Inferior parietal cortex (tissue), 1 donor: ENCODE results near the gene PGA4.
A peak's percentile ranks its signal among the peaks of the same experiment; 100 is the strongest.
"Not testable (repeated sequence)": the region's sequence is repeated elsewhere in the genome, so short reads cannot be mapped to it uniquely, and the experiment has no call there.

Experiments
- DNase-seq: peaks from one replicate; pipeline ENCODE4 v3.0.0-alpha.2; 2016; ENCODE audit errors: extremely low spot score

The PGA4 gene

DNA sequence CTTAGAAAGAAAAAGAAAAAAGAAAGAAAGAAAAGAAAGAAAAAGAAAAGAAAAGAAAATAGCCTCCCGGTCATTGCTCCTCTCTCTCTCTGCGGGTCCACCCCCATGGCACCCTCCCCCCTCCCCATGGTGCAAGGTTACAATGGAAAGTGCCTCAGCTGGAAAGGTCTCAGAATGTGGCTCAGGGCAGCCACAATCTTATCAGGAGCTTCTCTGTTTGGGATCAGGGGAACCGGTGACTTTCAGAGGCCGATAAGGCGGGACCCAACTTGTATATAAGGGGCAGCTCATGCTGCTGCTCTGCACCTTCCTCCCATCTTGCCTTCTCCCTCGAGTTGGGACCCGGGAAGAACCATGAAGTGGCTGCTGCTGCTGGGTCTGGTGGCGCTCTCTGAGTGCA, at the start of gene PGA4:
TSS of gene PGA4 (plus strand) at position 301 of the 400 bp plus-strand sequence. CDS start at position 355, 54 bp downstream.
- DNase-seq, result not testable (repeated sequence)

DNA sequence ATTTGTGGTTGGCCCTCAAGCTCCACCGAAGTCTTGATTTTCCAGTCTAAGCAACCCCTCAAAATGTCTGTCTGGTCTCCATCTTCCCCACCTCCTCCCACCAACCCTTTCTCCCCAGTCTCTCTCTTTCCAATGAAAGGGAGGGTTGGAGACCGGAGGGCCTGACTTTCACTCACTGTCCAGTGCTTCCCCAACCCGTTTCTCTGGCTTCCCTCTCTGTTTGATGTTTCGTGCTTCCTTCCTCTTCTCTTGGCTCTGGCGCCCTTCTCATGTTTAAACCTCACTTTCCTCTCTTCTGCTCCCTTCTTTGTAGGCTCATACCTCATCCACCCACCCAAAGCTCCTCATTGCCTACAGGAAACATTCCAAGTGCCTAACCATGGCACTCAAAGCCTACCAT, 49.8 kb upstream of the PGA4 start:
- no peak for DNase-seq

DNA sequence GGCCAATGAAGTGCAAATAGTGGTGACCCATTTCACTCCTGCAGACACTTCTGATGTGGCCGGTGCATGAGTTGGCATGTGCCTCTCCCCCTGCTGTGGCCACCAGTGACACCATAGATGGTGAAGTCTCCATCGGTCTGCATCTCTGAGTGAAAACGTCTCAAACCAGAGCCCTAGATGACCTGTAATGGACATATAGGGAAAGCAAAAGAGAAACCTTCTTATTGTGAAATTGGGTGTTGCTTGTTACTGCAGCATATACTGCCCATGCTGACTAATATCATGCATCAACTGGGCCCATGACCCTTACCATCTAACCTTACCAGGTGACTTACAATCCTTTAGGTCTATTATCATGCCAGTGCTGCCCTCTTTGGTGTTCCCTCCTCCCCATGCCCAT, 49.3 kb upstream of the PGA4 start:
- no peak for DNase-seq

DNA sequence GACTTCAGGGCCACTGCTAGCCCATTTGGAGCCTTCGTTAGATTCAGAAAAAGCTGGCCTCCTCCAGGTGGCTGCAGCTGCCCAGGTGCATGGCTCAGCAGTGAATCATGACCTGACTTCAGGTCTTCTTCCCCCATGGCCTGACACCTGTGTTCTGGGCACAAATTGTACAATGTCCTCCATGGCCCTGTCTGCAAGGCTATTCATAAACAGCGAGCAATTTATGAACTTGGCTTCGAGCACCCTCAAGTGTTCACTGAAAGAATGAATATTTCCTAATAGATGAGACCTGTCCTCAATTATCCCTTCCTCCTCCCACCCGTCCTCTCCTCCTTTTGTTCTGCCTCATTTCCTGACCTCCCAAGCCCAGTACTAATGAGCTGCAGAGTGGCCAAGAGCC, 48.7 kb upstream of the PGA4 start:
- DNase-seq, result no peak

DNA sequence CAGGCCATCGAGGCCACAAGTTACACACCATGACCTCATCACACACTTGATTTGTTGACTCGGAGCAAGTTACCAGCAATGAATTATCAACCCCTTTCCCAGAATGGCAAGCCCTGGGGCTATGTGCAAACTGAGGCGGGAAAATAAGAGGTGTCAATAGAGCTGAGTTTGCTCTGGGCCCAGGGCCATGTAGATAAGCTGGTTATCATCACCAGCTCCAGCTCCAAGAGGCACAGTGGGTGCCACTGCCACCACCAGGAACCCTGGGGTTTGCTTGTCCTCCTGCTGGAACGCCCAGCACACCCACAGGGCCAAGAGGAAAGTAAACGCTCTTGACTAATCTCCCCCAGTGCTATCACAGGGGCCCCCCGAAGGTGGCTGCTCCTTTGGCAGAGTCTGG, 47.9 kb upstream of the PGA4 start:
- no peak for DNase-seq

DNA sequence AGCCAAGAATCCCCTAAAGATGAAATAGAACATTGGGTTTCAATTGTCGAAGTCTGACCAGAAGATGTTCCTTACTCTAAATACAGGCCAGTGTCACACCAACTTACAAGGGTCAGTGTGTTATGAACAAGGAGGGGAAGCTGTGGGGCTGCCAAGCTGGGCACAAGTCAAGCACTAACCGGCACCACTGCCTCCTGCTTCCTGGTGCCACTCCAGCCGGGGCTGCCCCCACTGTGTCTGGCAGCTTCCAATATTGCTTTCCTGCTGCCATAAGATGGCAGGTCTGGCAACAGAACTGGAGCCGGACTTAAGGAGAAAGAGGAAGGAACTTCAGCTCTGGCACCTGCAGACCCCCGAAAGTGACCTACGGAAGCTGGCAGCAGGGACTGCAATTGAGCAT, 47.2 kb upstream of the PGA4 start:
- no peak for DNase-seq

DNA sequence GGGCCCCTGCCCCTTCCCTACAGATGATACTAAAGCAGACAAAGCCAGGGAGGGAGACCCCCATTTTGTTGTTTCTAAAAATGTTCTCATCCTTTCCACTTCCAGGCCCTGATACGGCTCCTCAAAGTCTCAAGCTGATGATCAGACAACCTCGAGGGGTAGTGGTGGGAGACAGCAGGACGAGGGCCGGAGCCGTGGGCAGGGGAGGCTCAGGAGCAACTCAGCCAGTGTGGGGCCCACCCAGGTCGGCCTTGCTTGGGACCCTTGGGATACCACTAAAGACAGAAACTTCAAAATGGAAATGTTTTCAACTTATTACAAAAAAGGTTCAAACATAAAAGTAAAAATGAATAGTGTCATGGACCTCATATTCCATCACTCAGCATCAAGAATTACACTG, 45.7 kb upstream of the PGA4 start:
- DNase-seq, result no peak

DNA sequence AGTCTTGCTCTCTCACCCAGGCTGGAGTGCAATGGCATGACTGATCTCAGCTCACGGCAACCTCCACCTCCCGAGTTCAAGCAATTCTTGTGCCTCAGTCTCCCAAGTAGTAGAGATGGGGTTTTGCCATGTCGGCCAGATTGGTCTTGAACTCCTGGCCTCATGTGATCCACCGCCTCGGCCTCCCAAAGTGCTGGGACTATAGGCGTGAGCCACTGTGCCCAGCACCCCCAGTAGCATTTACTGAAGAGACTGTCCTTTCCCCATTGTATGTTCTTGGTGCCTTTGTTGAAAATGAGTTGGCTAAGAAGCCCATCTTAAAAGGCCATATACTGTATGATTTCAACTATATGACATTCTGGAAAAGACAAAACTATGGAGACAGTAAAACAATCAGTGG, 41.9 kb upstream of the PGA4 start:
- DNase-seq, result not testable (repeated sequence)

DNA sequence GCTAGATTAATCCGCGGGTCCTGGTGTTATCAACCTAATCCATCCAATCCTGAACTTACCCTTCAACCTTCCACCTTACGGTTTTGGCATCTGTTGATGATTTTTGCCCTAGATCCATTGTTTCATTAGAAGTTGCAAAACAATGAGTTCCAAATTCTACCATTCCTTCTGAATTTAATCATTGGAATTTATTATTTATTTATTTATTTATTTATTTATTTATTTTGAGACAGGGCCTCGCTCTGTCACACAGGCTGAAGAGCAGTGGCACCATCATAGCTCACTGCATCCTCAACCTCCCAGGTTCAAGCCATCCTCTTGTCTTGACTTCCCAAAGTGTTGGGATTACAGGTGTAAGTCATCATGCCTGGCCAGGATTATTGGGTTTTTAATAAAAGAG, 40.7 kb upstream of the PGA4 start:
- DNase-seq, result no peak

DNA sequence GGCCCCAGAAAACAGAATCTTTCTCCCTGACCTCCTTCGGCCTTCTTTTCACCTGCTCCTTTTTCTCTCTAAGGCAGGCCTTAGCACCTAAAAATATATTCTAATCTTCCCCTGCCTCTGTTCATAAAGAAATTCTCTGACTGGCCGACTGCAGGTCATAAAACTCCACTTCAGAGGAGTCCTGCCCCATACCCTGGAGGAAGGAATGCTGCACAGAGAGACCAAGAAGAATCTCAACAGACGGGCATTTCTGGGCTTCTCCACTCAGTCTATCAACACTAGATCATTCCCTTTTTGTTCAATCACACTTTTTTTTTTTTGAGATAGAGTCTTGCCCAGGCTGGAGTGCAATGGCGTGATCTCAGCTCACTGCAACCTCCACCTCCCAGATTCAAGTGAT, 38.5 kb upstream of the PGA4 start:
- no peak for DNase-seq

DNA sequence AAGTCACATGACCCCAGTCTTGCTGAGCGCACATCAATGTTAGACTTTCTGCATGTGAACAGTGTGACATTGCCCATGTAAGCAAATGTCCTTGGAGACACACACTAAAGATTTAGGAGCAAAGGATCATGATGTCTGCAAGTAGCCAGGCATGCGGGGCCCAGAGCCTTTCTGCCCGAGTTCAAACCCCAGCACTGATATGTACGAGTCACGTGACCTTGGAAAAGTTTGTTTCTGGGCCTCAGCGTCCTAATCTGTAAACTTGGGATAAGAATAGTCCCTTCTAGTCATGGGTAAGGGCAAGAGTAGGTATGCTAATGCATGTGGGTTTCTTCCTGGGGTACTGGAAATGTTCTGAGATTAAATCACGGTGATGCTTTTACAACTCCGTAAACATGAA, 35.6 kb upstream of the PGA4 start:
- DNase-seq, result no peak

DNA sequence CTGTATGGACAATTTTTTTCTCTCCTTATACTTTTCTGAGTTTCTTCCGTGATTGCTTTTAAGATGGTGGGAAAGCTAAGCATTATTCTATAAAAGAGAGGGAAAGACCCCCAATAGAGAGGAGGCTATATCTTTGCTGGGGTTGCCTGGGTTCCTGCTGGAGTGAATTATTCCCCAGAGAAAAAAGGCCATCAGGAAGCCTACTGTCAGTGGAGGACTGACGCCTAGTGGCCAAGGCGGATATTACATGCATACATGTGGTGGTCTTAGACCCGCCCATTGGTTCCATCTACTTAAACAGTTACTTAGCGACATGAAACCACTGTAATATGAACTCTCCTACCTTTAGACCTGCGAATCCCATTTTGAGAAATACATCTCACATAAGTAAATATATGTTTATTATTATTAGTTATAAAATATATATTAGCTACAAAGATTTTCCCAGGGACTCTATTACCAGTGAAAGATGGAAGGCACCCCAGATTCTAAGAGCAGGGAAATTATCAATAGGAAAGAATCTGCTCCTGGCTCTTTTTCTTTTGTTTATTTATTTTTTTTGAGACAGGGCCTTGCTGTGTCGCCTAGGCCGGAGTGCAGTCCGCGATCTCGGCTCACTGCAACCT, 34.5 kb upstream of the PGA4 start:
- peak; percentile 84 for DNase-seq

DNA sequence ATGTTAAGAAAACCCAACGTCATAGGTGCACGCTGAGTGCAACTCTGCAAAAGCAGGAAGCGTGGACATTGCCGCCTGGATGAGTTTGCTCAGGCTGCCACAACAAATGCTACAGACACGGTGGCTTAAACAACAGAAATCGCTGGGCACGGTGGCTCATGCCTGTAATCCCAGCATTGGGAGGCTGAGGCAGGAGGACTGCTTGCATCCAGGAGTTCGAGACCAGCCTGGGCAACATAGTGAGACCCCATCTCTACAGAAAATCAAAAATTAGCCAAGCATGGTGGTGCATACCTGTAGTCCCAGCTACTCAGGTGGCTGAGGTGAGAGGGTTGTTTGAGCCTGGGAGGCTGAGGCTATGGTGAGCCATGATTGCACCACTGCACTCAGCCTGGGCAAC, 32.2 kb upstream of the PGA4 start:
- no peak for DNase-seq

DNA sequence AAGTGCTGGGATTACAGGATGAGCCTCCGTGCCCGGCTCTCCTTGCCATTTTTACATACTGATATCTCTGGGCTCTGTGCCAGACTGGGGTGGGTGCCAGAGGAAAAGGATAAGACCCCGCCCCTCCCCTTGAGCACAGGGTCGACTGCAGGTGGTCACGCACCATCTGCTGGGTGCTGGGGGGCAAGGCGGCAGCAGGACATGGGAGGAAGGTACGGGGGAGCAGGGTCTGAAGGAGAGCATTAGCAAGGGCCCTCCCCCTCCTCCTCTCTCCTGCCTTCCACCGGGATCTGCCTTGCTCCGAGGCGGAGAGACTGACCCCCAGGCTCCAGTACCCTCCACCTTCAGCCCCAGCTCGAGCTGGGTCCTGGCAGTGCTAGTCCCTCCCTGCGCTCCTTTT, 28.6 kb upstream of the PGA4 start:
- no peak for DNase-seq

DNA sequence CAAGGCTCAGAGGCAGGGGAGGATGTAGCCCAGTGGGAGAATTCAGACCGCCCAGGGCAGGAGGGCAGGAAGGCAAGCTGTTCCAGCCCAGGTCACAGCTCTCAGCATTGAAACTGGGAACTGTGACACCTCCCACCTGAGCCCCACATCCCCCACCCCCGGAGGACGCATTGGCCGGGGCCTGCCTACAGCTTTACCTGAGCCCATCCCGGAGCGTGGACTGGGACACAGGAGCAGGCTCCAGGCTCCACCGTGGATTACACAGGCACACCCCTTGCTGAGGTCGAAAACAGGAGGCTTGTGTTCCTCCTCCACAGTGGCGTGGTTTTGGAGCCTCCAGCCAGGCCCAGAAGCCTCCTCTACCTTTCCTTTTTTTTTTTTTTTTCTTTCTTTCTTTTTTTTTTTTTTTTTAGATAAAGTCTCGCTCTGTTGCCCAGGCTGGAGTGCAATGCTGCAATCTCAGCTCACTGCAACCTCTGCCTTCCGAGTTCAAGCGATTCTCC, 27.9 kb upstream of the PGA4 start:
- no peak for DNase-seq

DNA sequence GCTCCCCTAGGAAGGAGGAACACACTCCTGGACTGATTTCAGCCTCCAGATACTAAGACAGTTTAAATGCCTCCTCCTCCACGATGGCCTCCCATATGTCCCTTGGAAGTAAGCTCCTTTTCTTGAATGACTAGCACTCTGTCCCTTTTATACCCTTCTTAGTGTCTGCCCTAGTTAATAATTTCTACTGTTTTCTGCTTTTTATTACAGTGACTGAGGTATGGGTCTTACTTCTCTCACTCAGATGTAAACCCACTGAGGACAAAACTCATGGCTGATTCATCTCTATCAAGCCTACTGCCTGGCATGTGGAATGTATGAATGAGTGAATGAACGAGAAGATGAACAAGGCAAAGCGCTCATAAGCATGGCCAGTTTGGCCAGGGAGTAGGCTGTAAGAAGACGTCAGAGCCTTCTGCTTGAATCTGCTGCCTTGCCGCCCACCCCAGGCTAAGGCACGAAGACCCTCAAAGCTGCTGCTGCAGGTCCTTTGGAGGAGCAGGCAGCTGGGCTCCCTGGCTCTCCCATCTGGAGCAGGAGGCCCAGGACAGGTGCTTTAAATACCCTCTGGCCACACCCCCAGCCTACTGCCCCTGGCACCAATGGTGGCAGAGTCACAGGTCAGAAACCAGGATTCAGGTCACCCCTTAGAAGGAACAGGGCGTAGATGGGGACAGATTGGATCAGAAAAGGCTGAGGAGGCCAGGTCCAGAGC, 27.0 kb upstream of the PGA4 start:
- no peak for DNase-seq

DNA sequence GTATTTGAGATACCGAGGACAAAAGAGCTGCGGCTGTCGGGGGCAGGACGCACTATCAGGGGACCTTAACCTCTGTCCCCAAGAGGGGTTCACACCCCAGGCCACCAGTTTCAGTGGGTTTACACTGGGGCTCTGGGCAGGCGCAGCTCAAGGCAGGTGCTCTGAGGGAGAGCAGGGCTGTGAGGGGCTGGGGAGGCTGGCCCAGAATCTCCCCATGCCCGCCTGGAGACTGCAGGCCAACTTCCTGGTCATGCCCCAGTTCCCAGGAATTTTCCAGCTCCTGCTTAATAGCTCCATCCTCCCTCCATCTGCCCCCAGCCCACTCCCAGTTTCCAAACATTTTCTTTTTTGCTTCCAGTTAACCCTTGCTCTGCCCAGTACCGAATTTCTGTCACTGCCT, 26.4 kb upstream of the PGA4 start:
- DNase-seq, result no peak

DNA sequence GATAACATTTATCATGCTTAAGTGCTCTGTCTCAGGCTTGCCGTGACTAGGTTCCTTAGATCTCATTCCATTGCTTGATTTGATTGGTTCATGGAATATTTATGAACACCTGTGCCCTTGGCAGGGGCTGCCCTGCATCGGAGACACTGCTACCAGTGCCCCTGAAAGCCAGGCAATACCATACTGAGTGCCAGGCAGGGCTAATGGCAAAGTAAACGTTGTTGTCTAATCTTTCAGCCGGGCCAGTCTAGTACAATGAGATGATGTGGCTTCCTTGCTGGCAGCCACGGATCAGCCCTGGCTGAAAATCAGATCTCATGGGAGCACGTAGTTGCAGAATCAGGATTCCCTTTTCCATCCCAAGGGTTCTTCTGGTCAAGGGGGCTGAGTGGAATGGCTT, 23.8 kb upstream of the PGA4 start:
- no peak for DNase-seq

DNA sequence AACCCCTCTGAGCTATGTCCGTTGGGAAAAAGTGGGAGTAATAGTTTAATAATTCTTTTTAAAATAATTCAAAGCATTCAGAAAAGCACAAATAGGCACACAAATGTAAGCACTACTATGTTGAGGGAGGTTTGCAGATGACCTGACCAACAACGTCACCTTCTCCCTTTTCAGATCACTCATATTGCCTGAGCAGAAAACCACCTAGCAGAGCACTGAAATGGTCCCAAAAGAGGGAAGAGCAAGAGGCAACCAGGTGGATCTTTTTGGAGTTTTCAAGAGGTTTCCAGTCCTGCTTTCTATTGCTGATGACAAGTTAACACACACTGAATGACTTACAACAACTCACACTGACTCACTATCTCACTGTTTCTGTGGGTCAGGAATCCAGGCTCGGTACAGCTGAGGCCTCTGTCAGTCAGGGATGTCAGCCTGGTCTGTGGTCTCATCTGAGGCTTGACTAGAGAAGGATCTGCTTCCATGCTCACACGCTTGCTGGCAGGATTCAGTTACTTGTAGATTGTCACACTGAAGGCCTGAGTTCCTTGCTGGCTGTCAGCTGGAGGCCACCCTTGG, 23.1 kb upstream of the PGA4 start:
- DNase-seq, result no peak

DNA sequence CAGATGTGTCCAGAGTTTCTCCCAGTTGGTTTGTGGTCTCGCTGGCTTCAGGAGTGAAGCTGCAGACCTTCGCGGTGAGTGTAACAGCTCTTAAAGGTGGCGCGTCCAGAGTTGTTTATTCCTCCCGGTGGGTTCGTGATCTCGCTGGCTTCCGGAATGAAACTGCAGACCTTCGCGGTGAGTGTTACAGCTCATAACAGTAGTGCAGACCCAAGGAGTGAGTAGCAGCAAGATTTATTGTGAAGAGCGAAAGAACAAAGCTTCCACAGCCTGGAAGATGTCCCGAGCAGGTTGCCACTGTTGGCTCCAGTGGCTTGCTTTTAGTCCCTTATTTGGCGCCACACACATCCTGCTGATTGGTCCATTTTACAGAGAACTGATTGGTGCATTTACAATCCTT, 20.7 kb upstream of the PGA4 start:
- DNase-seq, result no peak

DNA sequence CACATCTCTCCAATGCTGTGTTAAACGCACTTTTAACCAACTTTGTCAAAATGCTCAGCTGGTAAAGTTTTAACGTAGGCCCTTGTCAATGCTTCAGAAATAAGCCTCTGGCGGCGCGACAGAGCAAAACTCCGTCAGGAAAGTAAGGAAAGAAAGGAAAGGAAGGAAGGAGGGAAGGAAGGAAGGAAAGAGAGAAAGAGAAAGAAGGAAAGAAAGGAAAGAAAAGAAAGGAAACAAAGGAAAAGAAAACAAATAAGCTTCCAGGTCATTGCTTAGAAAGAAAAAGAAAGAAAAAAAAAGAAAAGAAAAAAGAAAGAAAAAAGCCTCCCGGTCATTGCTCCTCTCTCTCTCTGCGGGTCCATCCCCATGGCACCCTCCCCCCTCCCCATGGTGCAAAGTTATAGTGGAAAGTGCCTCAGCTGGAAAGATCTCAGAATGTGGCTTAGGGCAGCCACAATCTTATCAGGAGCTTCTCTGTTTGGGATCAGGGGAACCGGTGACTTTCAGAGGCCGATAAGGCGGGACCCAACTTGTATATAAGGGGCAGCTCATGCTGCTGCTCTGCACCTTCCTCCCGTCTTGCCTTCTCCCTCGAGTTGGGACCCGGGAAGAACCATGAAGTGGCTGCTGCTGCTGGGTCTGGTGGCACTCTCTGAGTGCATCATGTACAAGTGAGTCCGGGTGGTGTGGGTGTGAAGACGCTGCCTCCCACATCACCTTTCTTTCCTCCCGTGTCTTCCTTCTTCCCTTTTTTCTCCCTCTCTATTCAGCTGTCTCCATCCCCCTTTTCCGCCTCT, 19.0 kb upstream of the PGA4 start, which contains the start of gene PGA3:
TSS of gene PGA3 (plus strand) at position 566 of the 797 bp plus-strand sequence. CDS start at position 616, 50 bp downstream.
- DNase-seq, result not testable (repeated sequence)

DNA sequence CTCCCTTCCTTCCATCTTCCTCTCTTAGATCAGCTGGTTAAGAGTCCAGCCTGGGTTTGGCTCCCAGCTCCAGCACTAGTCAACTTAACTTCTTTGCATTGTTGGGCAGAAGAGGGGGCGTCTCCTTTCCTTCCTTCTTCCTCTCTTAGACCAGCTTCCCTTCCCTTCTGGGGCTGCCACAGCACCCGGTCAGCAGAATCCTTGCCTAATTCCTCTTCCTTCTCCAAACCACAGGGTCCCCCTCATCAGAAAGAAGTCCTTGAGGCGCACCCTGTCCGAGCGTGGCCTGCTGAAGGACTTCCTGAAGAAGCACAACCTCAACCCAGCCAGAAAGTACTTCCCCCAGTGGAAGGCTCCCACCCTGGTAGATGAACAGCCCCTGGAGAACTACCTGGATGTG, 18.3 kb upstream of the PGA4 start:
- not testable (repeated sequence) for DNase-seq
